ENCODE measurements around the gene INSM1.
A peak's percentile ranks its signal among the peaks of the same experiment; 100 is the strongest.

The INSM1 gene

GRCh38 chr20:20395903-20396568 is 28.1 kb downstream of the INSM1 start:
- no peak for DNase-seq

- DNase-seq = no peak
These were observed 28.9 kb downstream of the INSM1 start for GRCh38 chr20:20396794-20397193.

DNA sequence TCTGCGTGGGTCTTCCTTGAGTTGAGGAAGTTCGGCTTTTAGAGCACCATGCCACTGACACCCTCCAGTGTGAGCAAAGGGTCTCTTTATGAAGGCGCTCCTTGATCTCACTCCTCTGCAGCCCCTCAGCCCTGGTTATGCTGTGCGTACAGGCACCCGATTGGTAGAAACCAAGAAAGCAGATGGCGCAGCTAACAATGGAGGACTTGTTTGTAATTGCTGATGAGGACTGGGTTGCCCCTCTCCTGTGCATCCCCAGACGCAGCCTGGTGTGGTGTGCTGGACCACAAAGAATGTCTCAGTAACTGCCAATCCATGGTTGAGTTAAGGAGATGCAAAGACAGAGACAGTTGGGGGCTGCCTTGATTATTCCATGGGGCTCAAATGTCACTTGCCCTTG is 30.2 kb downstream of the INSM1 start:
- no peak for DNase-seq

DNA sequence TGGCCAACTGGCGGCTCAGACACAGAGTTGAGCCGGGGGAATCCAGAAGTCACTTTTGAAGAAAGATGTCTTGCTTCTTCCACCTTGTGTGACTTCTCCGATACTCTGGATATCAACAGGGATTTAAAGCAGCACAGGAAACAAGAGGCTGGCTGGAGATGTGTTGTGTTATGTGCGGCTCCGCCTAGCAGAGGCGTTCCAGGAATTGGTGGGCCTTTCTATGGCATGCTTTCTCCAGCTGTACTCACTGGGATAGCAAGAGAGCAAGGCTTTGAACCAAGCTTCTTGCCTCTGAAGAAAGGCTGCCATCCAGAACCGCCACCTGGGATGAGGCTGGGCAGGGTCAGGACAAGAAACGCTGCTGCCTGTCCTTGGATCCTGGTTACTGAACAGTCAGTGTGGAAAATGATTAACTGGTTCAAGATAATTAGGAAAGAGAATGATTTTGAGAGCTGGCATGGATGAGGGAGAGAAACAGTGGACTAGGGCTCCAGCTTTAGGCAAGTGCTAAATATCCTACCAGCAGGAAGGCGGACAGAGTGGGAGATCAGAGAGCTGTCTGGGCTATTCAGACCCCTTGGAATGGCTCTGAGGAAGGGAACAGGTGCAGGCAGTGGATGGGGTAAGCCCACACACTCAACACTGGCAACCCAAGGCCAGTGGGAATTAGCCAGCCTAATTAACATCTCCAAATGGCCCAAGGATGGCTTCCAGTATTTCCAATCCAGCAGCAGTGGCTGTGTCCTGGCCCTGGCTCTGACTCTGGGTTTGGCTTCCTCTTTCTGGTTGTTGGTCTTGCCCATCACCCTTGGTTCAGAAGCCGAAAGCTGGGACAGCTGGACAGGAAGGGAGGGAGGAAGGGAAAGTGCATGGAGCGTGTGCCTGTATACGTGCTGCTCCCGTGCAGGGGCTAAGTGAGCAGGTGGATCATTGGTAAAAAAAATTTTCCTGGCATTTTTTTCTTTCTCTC is 31.9 kb downstream of the INSM1 start:
- DNase-seq = peak; percentile 77

GRCh38 chr20:20401991-20402390 is 34.1 kb downstream of the INSM1 start:
- DNase-seq = no peak

DNA sequence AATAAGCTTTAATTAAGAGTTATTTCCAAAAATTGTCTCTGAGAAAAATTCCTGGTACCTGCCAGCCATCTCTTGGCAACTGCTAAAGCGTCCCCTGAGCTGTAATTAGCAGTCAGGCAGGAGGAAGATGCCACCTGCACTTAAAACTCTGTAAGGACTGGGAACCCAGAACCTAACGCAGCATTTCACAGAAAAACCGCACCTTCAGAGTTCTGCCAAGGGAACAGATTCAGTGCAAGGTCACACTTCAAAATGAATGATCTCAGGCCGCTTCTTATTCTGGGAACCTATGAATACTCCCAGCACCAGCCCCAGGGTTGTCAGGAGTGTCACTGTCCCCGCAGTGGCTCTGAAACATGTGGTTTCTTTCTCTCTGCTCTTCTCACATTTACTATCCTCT is 36.7 kb downstream of the INSM1 start:
- DNase-seq = no peak

GRCh38 chr20:20405623-20406022 is 37.7 kb downstream of the INSM1 start:
- no peak for DNase-seq

DNA sequence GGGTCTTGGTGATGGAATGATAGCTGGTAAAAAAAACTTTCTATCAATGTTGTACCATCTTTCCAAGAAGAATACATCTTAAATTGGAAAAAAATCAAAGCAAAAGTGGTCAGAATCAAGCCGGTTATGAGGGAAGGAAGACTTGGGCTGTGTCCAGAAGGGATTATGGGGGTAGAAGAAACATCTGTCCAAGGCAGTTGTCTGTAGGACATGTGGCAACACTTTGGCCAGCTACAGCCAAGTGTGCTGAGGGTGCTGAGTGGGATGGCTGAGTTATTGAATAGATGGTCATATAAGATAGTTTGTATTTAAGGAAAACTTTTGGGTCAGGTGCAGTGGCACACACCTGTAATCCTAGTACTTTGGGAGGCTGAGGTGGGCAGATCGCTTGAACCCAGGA is 38.4 kb downstream of the INSM1 start:
- no peak for DNase-seq

GRCh38 chr20:20407891-20408805 is 40.2 kb downstream of the INSM1 start:
- no peak for DNase-seq

- no peak for DNase-seq
These were observed 41.4 kb downstream of the INSM1 start for GRCh38 chr20:20409331-20409730.

DNA sequence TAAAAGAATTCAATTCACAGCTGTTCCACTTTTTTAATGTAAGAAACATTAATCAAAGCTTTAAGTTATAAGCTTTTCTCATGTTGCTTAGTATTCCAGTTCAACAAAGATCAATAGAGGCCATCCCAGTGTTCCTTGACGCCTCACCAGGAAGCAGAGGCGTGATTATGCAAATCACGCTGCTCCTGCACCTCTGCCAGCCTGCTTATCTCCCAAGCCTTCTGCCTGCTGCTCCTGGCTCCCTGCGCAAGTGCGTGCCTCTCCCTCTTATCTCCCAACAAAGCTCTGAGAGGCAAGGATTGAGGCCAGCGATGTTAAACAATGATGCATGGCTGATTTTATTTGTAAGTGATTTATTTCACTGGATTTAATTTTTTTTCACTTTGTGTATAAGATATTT is 42.8 kb downstream of the INSM1 start:
- no peak for DNase-seq

- DNase-seq = no peak
These were observed 43.5 kb downstream of the INSM1 start for GRCh38 chr20:20411402-20411801.

GRCh38 chr20:20411836-20412235 is 43.9 kb downstream of the INSM1 start:
- no peak for DNase-seq

DNA sequence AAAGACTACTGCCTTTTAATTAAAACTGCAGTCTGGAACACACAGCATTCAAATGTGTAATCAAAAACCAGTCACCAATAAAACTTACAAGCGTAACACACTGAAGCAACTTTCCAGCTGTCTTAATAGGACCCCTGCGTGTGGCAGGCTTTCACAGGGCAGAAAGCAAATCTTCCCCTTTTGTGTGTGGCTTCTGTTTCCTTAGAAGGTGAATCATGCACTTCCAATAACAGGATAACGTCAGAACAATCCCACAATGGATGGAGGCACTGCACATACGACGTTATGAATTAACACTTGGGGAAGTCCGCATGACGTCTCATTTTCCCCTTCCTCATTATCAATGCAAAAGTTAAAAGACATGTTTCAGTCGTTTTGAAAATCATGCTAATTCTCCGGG is 44.8 kb downstream of the INSM1 start:
- DNase-seq = peak; percentile 16

DNA sequence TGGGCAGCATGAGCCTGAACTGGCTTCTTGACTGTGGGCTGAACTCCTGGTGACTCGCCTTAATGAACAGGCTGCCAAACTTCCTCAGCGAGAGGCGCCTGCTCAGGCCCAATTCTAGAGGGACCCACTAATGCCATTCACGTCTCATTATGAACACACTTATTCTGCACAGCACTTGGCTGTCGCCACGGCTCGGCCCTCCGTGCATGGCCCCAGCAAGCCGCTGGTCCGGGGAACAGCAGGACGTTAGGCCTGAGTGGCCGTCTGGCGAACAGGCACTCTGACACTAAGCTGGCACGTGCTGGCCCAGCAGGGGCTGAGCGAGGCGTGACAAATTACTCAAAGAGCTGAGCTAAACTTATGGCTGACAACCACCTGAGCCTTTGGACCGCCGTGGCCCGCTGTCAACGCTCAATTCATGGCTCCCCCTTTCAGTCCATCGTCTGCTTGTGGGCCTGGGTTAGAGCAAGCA is 45.9 kb downstream of the INSM1 start:
- DNase-seq = no peak

- no peak for DNase-seq
These were observed 46.8 kb downstream of the INSM1 start for GRCh38 chr20:20414640-20415220.

DNA sequence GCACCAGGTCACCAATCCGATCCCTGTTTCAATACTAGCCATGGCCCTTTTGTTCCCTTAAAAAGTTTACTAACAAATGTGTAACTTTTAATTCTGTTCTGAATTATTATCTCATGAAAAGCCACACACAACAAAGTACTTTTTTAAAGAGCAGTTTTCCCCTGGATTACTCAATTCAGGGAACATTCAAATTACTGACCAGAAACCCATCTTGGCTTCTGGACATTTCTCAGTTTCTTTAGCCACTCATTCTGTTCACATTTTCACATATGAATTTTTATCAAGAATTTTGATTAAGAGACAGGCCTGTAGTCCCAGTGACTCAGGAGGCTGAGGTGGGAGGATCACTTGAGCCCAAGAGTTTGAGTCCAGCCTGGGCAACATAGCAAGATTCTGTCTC is 47.4 kb downstream of the INSM1 start:
- no peak for DNase-seq

- DNase-seq = no peak
These were observed 50.2 kb downstream of the INSM1 start for GRCh38 chr20:20417876-20418676.

Measured in MV-4-11 (cell line).